ENCODE measurements around the gene CEP85L.

CEP85L gene

GRCh38 chr6:118660218-118660569, 8.8 kb upstream of the CEP85L start:
- peak; percentile 18 for DNase-seq (ENCODE audit: low read depth)

GRCh38 chr6:118659513-118660217, 8.3 kb upstream of the CEP85L start:
- no peak for DNase-seq (ENCODE audit: low read depth)

GRCh38 chr6:118656847-118657451, 5.6 kb upstream of the CEP85L start:
- DNase-seq (ENCODE audit: low read depth): no peak

DNA sequence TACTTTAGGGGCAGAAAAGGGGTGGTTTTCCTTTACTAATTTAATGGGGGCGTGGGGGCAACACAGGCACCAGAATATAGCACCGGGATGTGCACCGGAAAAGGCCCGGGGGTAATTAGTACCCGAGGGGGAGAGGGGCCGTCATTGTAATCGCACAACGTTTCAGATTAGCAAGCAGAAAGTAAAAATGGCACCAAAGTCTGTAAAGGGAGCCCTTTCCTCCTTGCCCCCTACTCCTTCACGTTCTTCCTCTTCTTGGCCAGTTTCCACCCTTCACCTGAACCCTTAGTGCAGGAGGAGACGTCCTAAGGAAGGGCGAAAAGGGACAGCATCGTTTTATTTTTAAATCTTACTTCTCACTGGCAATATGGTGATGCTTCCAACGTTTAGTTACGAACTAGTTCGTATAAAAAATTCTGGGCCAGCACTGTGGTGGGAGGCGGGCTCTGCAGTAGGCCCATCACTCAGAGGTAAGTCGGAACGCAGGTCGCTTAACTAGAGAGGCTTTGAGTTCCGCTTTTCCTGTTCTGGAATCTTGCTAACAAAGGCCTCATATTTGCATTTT, 742 bp upstream of the CEP85L start:
- no peak for DNase-seq (ENCODE audit: low read depth)

DNA sequence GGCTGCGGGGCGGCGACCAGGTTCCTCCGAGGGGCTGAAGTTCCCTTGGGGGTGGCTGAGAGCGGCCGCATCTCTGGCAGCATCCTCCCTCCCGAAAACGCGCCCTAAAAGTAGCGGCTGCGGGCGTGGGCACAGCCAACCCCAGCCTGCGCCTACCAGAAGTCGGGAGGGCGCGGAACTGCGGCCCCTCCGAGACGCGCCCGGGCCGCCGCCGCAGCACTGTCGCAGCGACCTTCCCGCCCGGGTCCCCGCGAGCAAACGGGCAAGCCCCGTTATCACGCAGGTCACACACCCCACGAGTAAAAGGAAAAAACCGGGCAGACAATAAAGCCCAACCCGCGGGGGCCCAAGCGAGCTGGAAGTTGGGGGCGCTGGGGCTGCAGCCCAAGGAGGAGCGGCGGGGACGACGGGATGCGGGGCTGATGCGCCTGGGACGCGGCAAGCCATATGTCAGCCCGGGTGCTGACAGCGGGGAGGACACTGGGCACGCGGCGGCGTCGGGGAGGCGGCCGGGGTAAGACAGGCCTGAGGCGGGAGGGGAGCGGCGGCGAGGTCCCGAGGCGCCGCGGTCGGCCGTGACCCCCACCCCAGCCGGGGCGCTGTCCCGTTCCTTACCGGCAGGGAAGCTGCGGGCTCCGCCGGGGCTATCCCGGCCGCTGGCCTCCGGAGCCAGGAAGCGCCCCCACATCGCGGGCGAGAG, 659 bp downstream of the CEP85L start:
- DNase-seq (ENCODE audit: low read depth): no peak

DNA sequence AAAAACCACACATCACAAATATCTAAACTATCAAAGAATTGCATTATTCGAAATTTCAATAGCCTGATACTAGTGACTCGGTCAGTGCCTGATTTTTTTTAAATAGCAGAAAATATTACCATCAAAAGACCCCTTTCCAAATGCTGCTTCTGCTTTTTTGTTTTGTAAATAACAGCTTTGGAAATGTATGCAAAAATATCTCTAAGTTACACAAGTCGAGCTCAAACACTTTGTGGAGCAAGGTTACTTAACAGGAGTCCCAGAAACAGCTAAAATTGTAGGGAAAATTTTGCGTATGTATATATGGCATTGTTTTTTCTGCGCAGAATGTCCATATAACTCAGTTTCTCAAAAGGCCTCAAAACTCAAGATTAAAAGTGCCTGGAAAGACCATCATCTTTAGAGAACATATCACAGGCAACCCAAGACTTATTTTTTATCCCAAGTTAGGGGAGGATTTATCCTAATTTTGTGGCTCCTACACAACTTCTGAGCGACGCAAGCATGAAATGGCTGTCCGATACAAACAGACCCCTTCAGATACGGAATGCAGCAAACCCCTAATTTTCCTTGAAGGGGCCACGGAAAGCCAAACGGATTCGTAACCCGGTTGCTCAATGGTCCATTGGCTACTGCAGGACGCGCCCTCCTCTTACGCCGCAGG, 1.3 kb downstream of the CEP85L start:
- peak; percentile 60 for DNase-seq (ENCODE audit: low read depth)

DNA sequence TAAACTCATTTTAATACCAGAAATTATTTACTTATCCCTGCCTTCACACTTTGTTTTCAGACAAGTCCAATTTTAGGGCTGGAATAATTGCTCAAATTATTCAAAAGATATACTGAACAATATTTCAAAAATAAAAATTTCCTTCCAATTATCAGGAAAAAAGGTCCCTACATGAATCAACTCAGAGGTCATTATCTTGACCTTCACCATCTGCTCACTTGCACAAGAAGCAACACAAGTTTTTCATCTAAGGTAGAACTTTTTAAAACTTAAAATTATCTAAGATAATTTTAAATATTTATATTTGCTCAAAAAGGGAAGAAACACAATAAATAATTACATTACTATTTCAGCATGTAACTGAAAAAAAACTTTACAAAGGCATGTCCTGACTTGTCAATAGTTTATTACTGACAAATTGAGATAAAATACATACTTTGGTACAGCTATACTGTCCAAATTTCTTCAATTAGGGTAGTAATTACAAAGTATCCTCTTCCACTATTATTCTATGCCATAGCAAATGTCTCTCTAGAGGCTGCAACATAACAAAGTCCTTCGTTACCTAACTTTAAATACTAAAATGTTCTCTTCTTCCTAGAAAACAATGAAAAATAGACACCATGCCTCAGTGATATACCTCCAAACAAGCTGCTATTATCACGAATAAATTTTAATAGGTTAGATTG, 2.4 kb downstream of the CEP85L start:
- no peak for DNase-seq (ENCODE audit: low read depth)

GRCh38 chr6:118646977-118647376, 4.4 kb downstream of the CEP85L start:
- no peak for DNase-seq (ENCODE audit: low read depth)

GRCh38 chr6:118645395-118645794, 6.0 kb downstream of the CEP85L start:
- DNase-seq (ENCODE audit: low read depth): no peak

DNA sequence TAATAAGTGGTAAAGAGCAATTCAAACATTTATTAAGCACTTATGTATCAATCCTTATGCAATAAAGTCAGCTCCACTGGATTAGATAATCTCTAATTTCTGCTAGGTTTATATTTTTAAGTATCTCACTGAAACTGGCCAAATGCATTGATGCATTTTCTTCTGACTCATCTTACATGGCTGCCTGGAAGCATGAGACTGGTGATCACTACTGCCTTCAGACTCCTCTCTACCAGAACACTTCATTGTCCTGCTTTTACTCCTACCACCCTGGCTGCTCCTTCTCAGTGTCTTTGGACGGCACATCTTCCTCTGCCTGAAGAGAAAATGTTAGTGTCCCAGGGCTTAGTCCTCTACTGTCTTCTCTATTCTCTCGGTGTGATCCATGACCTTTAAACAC, 7.4 kb downstream of the CEP85L start:
- DNase-seq (ENCODE audit: low read depth): peak; percentile 35

GRCh38 chr6:118641042-118641441, 10.3 kb downstream of the CEP85L start:
- DNase-seq (ENCODE audit: low read depth): no peak

GRCh38 chr6:118639054-118639964, 12.1 kb downstream of the CEP85L start:
- DNase-seq (ENCODE audit: low read depth): no peak

DNA sequence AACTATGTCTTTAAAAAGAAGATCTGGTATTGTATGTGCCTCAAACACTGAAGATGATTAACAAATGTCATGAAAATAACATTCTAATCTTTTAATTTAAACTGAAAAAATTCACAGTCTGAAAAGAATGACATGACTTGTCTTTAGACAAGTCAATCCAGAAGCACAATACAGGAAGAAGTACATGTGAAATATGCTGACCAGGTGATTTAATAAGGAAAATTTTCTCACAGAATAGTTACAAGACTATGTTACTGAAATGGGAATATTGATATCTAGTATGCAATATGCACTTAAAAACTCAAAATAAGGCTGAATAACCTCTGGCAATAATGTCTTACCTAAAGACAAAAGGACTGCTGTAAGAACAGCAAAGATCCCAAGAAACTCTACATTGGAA, 13.1 kb downstream of the CEP85L start:
- DNase-seq (ENCODE audit: low read depth): no peak

GRCh38 chr6:118635909-118636735, 15.3 kb downstream of the CEP85L start:
- DNase-seq (ENCODE audit: low read depth): no peak

DNA sequence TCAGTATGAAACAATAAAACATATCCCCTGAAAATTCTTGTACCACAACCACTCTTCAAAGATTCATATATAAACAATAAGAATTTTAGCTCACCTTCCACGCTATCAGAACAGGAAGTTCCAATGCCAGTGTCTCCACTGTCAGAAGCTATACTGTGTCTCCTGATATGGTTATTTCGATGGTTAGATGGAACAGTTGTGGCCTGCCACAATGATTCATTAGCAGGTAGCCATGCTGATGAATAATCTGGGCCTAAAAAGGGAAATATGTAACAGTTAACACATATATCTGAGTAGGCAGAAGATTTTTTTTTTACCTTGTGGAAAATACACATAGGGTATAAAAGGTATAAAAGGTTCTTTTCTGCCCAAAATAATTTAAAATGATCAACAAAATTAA, 19.0 kb downstream of the CEP85L start:
- no peak for DNase-seq (ENCODE audit: low read depth)

DNA sequence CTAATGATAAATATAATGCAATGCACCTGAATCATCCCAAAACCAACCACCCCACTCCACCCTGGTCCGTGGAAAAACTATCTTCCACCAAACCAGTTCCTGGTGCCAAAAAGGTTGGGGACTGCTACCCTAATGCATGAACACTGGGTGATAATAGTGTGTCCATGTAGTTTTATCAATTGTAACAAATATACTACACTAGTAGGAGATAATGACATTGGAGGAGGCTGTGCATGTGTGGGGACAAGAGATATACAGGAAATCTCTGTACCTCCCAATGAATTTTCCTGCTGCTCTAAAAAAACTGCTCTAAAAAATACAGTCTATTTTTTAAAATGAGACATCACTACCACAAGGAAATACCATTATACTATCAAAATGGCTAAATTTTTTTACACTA, 20.5 kb downstream of the CEP85L start:
- no peak for DNase-seq (ENCODE audit: low read depth)

- DNase-seq (ENCODE audit: low read depth): no peak
Measured at GRCh38 chr6:118630067-118630466, 21.3 kb downstream of the CEP85L start.

DNA sequence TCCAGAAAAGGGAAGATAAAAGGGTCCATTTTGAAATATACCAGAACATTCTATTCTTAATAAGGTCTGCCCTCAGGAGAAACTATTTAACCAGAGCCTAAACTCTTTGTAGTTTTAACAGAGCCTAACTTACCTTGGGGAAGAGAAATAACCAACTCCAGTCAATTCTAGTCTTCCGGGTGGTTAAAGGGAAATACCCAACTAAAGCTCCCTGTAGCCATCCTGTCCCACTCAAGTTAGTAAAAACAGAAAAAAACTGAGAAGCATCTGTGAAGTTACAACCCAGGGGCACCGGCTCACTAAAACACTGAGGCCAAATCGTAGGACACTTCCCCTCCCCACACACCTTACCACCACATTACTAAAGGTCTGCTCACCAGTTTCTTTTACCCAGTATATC, 23.7 kb downstream of the CEP85L start:
- no peak for DNase-seq (ENCODE audit: low read depth)

- DNase-seq (ENCODE audit: low read depth): no peak
Measured at GRCh38 chr6:118625833-118626232, 25.6 kb downstream of the CEP85L start.

All from EH (cell line).